Fibroblast of skin of left quadriceps (primary cell): ENCODE data around the gene ANTXR1.
A peak's percentile ranks its signal among the peaks of the same experiment; 100 is the strongest.
"Not testable (repeated sequence)": the region's sequence is repeated elsewhere in the genome, so short reads cannot be mapped to it uniquely, and the experiment has no call there.

ENCODE experiments used
- DNase-seq, 2 experiments: peaks; one replicate each; pipeline ENCODE4 v3.0.0-alpha.2; 2013; ENCODE audit warnings: low read depth in 2 of 2

The ANTXR1 gene

DNA sequence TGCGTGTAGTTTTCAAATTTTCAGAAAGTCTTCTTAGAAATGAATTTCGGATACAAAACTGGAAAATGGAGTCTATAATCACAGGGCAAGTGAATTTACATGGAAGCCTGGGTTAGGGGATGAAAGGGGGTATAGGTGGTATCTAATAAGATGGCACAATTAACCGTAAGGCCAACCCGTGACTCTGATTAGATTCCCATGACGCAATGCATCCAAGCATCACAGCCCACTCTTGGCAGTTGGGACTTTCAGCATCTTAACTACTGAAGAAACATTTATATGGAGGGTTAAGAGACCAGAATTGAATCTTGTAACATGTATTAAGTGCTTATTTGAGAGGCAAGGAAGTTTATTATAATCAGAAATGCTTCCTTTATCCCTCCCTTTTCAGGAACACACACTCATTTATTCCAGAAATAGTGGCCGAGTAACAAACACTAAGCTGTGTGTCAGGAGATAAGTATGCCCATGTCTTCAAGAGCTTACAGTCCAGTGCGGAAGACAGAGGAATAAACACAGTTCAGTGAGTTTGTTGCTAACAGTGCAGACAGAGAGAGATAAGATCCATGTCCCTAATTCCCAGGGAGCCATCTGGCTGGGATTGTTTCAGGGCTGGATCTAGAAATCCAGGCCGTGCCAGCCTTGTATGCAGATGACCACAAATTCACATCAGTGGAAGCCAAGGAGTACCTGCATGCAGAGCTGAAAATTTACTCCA is 151.2 kb downstream of the ANTXR1 start:
- DNase-seq, result no peak

DNA sequence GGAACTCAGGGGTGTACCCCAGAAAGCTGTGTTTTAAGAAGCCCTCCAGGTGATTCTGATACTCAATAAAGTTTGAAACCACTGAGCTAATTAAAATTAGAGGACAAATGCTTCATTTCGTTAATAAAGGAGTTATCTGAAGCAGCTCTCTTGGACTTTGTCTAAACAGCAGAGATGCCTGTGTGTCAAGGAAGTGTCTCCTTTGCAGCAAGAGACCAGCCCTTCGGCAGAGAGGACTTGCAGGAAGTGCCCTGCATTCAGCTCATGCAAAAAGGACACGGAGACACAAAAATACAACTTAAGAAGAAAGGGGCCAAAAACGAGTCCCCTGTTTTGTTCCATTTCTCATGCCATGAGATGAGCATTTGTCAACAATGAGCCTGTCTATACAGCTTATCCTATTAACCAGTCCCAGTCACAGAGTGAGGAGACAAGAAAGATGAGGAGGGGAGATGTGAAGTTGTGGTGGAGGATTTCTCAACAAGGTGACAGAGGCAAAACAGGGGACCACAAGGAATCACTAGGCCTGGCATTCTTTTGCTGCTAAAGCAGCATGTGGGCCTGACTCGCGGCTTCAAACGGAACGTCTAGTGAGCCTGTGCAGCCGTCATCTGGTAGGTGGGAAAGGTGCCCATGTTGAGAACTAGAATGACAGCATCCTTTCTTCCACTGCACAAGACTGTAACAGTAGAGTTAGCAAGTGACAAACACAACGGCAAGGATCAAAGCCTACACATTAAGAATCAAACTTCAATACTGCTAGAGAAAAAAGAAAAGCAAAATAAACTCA is 152.3 kb downstream of the ANTXR1 start:
- DNase-seq, result no peak

DNA sequence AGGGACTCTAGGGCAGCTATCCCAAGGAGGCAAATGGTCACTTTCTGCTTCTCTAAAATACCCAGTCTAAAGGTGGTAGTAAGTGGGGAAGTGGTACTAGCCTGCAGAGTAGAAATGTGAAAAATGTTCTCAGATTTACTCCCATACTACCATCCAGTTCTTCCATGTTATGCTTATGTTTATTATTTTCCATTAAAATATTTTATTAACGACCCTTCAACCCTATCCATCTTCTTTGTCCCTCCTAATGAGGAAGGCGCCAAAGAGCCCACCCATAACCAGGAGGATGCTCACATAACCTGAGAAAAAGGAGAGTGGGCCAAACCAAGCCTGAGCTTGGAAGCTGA is 153.5 kb downstream of the ANTXR1 start:
- DNase-seq, result no peak

DNA sequence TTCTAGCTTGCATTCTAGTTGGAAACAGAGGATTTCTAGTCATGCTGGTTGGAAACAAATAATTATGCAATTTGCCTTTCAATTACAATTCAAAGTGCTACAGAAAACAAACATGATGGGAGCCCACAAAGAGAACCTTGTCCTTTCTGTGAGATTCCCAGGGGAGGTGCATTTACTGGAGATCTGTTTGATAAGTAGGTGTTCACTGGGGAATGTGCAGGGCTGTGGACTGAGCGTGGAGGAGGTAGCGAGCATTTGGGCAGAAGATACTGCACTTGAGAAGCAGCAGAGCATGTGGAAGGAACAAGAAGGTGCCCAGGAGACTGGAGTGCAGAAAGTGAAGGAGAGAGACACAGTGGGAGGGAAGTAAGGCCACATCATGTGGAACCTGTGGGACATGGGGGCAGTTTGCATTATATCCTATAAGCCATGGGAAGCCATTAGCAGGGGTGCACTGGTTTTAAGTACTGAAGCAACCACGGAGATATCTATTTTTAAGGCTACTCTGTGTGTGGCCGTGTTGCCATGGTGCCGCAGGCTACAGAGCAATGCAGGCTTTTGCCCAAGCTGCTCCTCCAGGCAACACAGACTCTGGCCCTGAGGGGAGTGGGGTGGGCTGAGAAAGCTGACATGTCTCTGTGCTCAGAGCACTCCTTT is 154.0 kb downstream of the ANTXR1 start:
- no peak for DNase-seq

DNA sequence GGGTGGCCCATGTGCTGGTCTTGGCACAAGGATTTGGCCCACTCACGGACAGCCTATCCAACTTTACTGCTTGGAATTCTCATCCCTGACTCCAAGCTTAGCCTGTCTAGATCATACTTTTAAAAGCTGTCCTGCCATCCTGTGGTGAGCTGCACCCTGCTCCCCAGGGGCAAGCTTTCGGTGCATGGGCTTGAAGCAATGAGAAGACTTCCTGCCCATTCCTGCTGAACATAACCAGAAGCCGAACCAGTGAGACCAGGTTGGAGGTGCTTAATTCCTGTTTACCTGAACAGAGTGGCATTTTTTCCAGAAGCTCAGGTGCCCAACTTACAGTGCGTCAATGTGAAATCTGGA is 154.5 kb downstream of the ANTXR1 start:
- DNase-seq, result no peak

DNA sequence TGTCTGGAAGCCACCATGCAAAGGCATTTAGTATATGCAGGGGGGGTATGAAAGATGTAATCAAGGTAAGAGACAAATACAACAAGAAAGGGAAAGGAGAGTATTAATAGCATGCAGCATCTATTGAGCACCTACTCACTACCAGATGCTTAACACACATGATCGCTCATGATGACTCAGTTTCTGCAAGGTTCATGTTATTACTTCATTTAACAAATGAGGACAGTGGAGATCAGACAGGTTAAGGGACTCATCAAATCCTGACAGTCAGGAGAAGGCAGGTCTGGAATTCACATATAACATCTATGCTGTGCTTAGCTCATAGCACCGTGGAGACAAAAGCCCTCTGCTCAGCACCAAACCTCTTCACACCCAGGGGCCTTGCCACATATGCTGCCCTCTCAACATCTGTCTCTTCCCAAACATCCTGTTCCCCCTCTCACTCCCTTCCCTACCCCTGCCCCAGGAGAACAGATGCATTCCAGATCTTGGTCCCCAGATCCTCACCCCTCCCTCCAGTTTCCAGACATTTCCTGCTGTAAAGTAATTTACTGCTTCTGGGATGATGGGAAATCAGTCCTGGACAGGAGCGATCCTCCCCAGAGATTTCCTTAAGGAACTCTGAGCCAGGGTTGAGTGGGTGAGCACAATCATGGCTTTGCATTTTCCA is 155.3 kb downstream of the ANTXR1 start:
- no peak for DNase-seq

DNA sequence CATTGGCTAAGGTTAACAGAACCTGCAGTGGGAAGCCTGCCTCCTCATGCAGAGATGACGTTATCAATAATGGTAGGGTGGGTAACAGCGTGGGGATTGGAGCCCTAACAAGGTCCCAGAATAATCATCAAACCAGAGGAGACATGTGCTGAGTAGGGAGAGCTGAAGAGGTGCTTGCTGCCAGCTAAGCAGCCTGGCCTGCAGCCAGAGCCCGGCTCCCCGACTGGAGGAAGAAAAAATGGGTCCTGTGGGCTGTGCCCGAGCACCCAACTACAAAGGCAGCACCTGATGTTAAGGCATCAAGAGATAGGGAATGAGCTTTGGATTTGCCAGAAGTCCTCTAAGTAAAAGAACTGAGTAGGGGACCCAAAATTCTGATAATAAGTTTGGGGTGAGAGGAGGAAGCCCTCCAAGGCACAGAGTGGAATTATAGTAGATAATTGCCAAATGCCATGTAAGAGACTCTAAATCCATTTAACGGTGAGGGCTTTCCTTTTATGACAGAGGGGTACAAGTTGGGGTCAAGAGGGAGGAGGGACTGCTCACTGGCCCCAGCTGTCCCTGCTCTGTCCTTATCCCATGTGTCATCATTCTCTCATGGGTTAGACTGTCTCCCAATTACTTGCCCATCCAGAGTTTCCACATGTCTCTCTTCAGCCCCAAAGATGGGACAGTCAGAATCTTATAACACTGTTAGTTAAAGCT is 156.1 kb downstream of the ANTXR1 start:
- no peak for DNase-seq

DNA sequence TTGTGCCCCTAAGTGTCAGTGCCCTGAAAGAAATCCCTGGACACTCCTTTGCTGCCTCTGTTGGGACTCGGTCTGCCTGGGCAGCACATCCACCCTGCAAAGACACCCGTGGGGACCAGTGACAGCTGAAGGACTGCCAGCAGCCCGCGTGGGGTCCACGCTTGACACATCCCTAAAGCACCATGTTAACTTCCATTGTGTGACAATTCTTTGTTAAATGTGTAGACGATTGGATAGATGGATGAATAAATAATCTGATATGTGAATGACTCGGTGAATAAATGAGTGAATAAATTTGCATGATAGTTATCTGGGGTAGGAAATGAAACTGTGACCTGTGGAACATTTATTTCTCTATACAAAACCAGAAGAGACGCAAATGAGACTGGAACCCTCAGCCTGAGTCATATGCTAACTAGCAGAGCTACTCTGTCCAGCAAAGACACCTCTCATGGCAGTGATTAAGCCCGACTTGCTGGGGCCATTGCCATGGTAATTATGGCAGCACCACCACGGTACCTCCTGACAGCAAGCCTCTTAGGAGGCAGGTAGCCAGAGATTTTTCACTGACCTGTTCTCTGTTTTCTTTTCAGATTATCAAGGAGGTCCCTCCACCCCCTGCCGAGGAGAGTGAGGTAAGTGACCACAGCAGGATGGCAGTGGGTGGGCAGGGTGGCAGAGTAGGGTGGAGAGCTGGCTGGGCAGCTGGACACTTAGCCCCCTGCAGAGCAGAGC is 156.8 kb downstream of the ANTXR1 start:
- no peak for DNase-seq

DNA sequence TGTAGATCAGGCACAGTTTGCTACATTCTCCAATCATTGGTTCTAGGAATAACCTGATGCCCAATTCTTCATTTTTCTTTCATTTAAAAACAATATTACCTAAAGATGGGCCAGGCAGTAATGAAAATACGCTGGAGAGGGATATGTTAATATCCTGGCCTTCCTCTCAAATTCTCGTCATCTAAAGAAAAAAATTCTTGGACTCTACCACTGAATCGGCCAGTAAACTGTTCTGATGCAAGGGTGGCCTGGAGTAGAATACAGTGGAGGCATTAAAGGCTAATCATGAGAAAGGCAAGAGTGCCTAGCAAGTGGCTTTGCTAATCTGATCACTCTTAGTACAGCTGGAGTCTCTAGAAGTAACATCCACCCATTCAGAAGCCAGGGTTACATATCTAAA is 157.7 kb downstream of the ANTXR1 start:
- DNase-seq, result no peak

DNA sequence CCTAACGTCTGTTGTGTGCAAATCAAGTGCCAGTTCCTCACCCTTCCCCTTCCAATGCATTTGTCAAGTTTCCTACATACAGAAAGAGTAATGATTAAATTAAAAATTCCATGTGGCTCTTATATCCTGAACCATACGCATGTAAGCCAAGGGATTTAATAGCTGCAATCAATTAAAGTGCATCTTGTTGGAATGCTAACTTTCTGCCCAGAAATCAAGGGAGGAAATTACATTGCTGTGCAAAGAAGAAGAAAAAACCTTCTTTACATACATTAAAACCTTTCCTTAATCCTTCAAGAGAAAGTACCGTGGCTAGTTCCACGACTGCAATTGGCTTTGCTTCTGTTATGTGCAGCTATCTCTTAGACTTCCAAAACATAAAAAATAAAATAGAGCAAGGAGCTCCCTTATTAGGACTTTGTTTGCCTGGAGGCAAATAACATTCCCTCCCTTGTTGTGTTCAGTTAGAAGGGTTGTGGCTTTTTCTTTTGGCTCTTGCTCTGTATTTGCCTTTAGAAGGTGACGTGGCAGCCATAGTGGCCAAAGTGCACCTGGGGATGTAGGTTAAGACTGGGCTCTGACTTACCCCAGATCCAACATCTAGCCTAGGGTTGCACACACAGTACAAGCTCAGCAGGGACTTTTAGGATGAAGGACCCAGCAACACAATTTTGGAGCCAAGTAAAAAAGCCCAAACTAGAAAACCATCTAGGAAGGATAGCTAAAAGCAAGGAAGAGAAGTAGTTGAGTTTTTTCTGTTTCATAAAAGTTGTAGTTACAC is 158.3 kb downstream of the ANTXR1 start:
- DNase-seq, result peak in 1 of 2 experiments; percentile 57

DNA sequence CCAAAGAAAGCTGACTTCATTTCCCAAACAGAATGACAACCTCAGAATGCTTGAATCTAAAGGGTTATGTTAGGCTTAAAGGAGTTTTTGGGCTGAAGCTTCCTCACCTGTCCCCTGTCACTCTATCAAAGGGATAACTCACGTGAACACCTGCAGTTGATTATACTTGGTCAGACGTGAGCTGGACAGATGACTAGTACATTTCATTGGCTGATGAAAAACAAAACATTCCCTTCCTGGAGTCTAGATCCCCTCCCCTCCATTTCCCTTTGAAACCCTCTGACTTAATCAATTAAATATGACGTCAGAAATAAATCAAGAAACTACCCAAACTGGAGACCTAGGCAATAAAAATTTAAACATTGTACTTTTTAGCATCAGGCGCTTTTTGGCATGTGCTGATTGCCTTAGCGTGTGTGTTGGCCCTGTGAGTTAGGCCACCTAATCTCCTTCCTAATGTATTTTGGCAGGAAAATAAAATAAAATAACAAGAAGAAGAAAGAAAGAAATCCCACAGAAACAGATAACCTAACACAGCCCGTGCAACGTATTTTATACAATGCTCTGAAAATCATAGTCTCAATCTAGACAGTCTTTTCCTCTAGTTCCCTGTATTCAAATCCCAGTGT is 159.0 kb downstream of the ANTXR1 start:
- no peak for DNase-seq

DNA sequence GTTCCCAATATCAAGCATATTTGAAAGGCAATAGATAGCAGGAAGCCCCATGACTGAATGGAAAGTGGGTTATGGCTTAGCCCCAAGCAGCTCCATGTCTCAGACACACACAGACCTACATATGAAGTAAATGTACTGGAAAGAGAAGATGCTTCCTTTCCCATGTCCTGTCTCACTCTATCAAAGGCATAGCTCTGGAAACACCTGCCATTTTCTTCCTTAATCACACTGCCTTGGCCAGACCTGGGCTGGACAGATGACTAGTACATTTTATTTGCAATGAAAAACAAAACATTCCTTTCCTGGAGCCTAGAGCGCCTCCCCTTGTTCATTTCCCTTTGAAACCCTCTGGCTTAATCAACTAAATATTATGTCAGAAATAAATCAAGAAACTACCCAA is 160.7 kb downstream of the ANTXR1 start:
- no peak for DNase-seq

DNA sequence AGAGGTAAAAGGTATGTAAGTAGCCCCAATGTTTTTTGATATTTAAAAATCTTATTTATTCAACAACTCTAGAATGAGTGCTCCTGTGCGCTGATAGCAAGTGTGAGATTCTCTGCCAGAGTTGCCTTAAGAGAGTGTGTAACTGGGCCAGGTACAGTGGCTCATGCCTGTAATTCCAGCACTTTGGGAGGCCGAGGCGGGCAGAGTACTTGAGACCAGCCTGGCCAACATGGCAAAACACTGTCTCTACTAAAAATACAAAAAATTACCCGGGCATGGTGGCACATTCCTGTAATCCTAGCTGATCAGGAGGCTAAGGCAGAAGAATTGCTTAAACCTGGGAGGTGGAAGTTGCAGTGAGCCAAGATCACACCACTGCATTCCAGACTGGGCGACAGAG is 161.2 kb downstream of the ANTXR1 start:
- not testable (repeated sequence) for DNase-seq

DNA sequence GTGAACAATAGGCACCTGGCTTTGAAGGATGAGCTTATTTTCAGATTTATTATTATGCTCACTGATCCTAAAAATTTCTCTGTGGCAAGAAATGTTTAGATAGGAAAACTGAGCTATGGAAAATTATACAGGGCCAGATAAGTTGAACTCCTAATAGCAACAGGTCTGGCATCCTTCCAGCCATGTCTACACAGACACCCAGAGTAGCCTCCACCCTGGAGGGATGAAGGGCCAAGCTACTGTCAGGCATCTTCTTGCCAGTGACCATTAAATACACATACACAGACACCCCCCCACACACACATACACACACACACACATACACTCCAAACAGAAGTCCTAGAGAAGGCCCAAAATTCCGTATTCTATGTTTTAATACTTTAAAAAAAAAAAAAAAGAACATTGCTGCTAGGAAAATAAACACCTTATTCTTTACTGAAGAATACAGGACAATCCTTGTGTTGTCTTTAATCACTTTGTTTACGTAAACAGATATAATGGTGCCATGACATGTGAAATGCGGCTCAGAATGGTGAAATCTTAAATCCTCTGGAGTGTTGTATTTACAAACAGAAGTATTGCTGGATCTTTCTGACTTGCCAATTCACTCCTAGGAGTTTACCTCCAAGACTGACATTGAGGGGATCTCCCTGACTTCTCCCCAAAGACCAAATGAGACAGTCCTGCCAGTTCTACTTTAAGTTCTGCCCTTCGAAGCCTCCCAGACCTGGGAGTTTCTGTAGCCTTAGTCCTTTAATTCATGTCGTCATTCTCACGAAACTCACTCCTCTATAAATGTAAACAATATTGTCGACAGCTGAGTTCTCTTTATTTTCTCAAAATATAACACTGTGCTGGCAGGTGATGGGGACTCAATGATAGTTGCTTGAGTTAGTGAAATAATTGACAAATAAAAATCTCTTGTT is 163.1 kb downstream of the ANTXR1 start:
- DNase-seq, result no peak

DNA sequence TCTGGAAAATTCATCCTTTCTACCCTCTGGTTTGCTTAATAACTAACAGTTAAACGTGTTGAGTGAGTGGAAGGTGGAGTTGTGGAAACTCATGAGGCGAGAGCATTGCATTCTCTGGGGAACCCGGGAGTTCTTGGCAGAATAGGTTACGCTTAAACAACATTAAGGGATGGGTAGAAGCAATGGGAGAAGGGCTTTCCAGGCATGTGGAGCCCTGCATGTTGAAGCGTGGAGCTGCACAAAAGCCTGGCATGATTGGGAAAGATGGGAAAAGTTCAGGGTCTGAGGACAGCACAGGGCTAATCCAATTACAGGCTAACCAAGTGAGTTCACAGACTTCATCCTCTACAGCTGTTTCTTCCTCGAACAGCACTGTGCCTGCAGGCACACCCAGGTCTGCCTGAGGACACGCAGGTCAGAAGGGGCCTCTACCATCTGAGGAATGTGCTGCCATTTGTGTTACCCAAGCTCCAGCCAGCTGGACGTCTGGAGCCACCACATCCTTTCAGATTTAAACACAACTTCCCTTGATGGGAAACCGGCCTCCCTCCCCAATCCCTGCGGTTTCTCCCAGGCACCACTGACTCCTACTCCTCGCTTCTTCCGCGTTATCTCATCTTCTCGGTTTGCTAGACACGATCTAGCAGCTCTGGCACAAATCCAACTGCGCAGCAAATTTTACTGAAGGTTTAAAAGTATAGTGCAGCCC is 164.2 kb downstream of the ANTXR1 start:
- DNase-seq, result peak in 1 of 2 experiments; percentile 37

DNA sequence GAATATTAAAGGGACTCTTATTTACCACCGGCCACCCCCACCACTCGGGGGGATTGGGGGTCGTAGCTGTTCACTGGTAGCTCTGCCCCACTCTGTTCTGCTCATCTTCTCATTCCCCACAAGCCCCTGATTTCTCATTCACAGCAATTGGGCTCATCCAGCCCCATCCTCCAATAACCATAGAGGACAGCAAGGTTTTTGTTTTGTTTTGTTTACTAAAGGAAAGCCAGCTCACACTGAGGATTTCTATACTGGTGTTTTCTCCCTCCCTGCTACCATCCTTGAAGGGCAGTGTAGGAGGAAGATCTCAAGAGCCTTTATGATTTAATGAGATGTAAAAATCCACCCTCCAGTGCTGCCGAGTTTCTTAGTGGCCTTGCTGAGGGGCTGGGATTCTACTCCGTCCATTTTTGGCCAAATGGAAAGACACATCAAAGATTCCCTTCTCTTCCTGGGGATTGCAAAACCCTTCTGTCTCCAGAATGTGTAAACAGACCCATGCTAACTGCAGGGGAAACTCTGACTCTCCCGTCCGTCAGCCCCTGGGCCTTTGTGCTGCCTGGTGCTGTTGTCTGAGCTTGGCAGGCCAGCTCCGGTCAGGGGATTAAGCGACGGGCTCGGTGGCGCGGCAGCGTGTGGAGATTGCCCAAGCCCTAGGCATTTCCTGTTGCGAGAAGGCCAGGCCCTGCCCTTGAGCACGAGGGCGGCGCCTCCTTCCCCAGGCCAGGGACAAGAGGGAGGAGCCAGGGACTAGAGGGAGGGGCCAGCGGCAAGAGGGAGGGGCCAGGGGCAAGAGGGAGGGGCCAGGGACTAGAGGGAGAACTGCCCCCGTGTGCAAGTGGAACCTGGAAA is 165.0 kb downstream of the ANTXR1 start:
- peak in 1 of 2 experiments; percentile 34 for DNase-seq

DNA sequence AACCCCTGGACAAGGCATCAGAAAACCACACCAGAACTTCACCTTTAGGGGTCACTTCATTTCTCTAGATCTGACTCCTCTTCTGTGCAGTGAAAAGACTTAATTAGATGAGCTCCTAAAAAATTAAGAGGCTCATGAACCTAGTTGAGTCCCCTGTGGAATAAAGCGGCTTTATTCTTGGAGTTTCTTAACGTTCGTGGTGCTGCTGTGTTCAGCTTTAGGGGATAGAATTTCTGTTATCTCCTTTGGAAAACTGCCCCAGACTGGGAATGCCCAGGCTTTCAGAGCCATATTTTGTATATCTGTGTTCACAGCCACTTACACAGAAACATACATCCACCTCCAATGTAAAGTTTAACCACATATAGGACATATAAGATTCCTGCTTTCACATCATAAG is 165.8 kb downstream of the ANTXR1 start:
- DNase-seq, result no peak
